Cardiac fibroblast (primary cell): Measurements from ENCODE around the gene CTU1.

Experiments
- DNase-seq, 2 donors: peaks; one replicate each; pipeline versions ENCODE4 v3.0.0 to v3.0.0-alpha.2; 2010; ENCODE audit warnings: low read depth in 2 of 2
- H3K4me3 ChIP-seq, 2 donors: replicated peaks in 1 of 2; 1 replicate in 1 of 2; 2 replicates in 1 of 2; pipeline ENCODE4 v1.5.1; 2011; ENCODE audit warnings: low read depth in 2 of 2, low read length in 2 of 2, mild to moderate bottlenecking in 2 of 2, moderate library complexity in 1 of 2
- CTCF ChIP-seq: IDR thresholded peaks from one replicate; pipeline ENCODE4 v1.5.1; 2011; ENCODE audit warnings: low read depth, mild to moderate bottlenecking, low read length, inconsistent platforms

Gene CTU1

GRCh38 chr19:51108066-51108804 lies at the start of gene CTU1:
Gene CTU1 (minus strand): TSS chr19:51108409. CDS start chr19:51104569, 3,840 bp downstream.
- peak; percentile 16 for TF ChIP-seq CTCF
- DNase-seq, result peak; percentile 99
- peak within 1 kb of the TSS; percentile 71 to 86 for H3K4me3 ChIP-seq

- no peak for TF ChIP-seq CTCF
- no peak for DNase-seq
- no peak overlapping the region for H3K4me3 ChIP-seq
Measured at GRCh38 chr19:51157265-51157664, 49.1 kb upstream of the CTU1 start.

- no peak overlapping the region for H3K4me3 ChIP-seq
- DNase-seq, result no peak
- no peak for TF ChIP-seq CTCF
Measured at GRCh38 chr19:51156710-51157109, 48.5 kb upstream of the CTU1 start.

GRCh38 chr19:51150627-51151026 lies 42.4 kb upstream of the CTU1 start:
- H3K4me3 ChIP-seq, result no peak overlapping the region
- TF ChIP-seq CTCF, result no peak
- no peak for DNase-seq

GRCh38 chr19:51148580-51148979 lies 40.4 kb upstream of the CTU1 start:
- H3K4me3 ChIP-seq, result no peak overlapping the region
- TF ChIP-seq CTCF, result no peak
- no peak for DNase-seq

- DNase-seq, result peak in 1 of 2 donors; percentile 33
- TF ChIP-seq CTCF, result no peak
- H3K4me3 ChIP-seq, result no peak overlapping the region
Measured at GRCh38 chr19:51147663-51148062, 39.5 kb upstream of the CTU1 start.

- TF ChIP-seq CTCF, result no peak
- no peak for DNase-seq
- H3K4me3 ChIP-seq, result no peak overlapping the region
Measured at GRCh38 chr19:51146751-51147150, 38.5 kb upstream of the CTU1 start.
